ENCODE data around the gene NTM.

The NTM gene

DNA sequence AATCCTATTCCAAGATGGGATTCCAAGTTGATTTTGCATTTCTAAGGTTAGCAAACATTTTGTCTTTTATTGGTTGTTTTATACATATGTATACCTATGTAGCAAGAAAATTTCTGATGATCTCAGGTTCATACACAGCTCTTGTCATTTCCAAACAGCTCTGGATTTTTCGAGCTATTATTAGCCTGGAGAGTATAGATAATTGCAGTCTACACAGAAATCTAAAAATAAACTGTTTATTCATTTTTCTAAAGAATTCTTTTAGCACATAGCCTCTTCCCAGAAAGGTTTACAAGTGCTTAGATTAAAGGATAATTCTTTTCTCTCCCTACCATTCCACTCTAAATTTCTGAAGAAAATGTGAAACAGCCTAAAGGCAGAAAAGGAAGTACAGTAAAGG is 705.0 kb downstream of the NTM start:
- DNase-seq (ENCODE audit: low read depth) = no peak
- TF ChIP-seq, protein P1, sequence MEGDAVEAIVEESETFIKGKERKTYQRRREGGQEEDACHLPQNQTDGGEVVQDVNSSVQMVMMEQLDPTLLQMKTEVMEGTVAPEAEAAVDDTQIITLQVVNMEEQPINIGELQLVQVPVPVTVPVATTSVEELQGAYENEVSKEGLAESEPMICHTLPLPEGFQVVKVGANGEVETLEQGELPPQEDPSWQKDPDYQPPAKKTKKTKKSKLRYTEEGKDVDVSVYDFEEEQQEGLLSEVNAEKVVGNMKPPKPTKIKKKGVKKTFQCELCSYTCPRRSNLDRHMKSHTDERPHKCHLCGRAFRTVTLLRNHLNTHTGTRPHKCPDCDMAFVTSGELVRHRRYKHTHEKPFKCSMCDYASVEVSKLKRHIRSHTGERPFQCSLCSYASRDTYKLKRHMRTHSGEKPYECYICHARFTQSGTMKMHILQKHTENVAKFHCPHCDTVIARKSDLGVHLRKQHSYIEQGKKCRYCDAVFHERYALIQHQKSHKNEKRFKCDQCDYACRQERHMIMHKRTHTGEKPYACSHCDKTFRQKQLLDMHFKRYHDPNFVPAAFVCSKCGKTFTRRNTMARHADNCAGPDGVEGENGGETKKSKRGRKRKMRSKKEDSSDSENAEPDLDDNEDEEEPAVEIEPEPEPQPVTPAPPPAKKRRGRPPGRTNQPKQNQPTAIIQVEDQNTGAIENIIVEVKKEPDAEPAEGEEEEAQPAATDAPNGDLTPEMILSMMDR (conservative IDR thresholded peaks at IDR 0.05; ENCODE audit: low read length) = no peak
- H3K4me3 ChIP-seq (ENCODE audit: low read length) = no peak overlapping the region

DNA sequence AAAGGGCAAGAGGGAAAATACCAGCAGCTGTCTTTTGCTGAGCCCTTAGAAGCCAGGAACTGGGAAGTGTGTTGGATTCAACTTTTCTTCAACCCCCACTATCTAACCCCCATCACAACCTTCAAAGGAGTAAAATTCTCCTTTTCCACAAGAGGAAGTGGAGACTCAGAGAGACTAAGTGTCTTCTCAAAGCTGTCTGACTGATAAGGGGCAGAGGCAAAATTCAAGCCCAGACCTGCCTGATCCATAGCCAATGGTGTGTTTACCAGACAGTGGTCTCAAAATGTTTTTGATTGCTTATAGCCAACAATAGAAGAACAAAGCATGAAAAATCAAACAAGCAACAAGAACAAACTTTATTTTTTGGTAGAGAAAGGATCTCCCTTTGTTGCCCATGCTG is 707.0 kb downstream of the NTM start:
- DNase-seq (ENCODE audit: low read depth) = no peak
- no peak overlapping the region for H3K4me3 ChIP-seq (ENCODE audit: low read length)
- TF ChIP-seq, protein P1 (conservative IDR thresholded peaks at IDR 0.05; ENCODE audit: low read length) = no peak

DNA sequence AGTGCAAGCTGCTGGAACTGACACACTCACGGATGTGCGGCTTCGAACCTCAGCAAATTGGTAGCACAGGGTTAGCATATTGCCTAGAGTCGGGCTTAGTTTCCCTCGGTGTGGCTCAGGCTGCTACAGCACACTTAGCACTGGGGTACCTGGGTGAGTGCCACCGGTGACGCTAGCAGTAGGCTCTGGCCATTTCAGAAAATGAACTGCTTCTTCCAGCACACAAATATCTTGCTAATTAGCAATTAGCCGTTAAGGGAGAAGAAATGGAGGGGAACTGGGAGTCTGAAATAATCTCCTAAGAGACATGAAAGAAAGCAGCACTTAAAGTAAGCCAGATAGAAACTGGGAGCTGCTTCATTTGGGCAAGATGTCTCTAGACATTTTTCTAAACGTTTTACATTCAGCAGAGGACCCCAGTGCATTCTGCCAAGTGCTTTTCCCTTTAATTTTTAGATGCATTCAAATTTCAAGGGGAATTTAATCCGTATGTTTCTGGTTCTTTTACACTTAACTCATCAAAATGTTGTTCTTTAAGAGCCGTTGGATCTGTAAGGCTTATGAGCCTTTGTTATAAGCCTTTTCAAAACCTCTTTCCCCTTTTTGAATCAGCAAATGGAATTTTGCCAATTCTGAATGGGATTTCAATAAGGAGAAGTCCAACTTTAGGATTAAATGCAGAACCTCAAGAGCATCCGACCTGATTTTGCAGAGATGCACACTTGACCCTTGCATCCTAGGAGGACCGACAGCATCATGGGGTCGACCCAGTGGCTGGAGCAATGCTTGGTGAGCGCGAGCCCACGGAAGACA is 708.1 kb downstream of the NTM start:
- DNase-seq (ENCODE audit: low read depth) = no peak
- no peak overlapping the region for H3K4me3 ChIP-seq (ENCODE audit: low read length)
- TF ChIP-seq, protein P1 (conservative IDR thresholded peaks at IDR 0.05; ENCODE audit: low read length) = no peak

DNA sequence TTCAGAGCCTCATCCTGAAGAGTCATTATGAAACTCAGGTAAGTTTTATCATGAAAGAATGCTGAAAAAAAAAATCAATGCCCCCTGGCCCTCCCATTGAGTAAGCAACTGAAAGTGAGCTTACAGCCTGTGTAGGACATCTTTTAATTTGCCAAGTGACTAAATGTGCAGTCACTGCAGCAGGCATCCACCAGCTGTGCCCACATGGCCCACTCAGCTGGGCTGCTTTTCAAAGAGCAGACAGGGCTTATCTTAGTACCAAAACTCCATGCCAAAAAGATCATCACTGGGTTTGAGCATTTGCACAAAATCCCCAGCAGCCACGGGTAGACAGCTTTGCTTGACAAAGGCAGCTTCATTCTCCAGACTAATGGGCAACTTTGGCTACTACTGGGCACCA is 709.7 kb downstream of the NTM start:
- H3K4me3 ChIP-seq (ENCODE audit: low read length) = no peak overlapping the region
- DNase-seq (ENCODE audit: low read depth) = no peak
- TF ChIP-seq, protein P1 (conservative IDR thresholded peaks at IDR 0.05; ENCODE audit: low read length) = no peak

DNA sequence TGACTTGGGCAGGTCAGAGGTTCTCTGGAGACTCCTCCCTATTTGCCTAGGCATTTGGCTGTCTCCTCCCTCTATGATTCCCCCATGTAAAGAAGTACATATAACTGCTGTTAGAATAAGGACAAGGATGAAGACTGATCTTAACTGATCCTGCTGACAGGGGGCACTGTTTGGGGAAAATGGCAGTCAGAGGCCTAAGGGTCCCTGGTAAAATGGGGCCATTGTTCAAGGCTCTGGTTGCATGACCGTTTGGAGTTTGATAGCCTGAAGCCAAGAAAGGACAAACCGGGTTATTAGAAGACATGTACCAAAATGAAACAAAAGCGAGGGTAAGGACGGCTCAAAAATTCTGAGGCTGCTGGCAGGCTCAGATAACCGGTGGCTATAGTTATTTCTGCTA is 712.2 kb downstream of the NTM start:
- TF ChIP-seq, protein P1 (conservative IDR thresholded peaks at IDR 0.05; ENCODE audit: low read length) = no peak
- no peak overlapping the region for H3K4me3 ChIP-seq (ENCODE audit: low read length)
- DNase-seq (ENCODE audit: low read depth) = no peak

DNA sequence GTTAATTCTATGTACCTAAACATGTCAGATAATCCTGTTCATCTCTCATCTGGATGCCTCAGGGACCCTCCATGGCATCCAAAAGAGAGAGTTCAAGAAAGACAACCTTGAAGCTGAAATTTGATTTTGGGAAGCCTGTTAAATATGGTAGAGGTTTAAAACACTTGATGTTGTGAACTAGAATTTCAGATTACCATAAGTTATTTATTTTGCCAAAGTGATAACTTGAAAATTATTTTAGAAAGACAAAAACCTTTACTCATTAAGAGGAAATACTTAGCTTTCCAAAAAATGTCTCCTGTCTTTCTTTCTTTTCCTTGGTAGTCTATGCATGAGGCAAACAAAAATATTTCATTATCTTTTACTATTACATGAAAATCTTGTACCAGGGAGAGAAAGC is 714.0 kb downstream of the NTM start:
- no peak overlapping the region for H3K4me3 ChIP-seq (ENCODE audit: low read length)
- TF ChIP-seq, protein P1 (conservative IDR thresholded peaks at IDR 0.05; ENCODE audit: low read length) = no peak
- no peak for DNase-seq (ENCODE audit: low read depth)

DNA sequence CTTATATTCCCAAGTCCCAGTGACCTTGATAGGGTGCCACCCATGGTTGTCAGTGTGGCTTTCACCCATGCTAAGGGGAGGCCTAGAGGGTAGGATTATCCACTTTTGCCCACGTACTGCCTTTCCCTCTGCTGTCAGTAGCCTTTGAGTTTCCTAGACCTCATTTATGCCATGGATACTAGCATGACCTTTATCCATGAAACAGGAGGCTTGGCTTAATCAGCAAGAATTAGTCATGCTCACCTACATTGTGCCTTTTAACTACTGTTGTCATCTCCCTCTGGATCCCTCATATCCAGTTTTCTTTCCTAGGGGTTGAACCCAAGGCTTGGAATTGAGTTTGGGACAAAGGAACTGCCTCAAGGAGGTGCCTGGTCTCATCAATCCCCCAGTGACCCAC is 716.7 kb downstream of the NTM start:
- H3K4me3 ChIP-seq (ENCODE audit: low read length) = no peak overlapping the region
- TF ChIP-seq, protein P1 (conservative IDR thresholded peaks at IDR 0.05; ENCODE audit: low read length) = no peak
- no peak for DNase-seq (ENCODE audit: low read depth)
